GM23248 (cell line): Measurements from ENCODE around the gene OR2T3. TPM values are rescaled to one million over a fixed set of nuclear protein-coding genes. Genes with fewer than 3 reads are reported as not detected.
"Not testable (repeated sequence)": the region's sequence is repeated elsewhere in the genome, so short reads cannot be mapped to it uniquely, and the experiment has no call there.

Source experiments
- DNase-seq: peaks from one replicate; pipeline ENCODE4 v3.0.0-alpha.2; 2015
- H2AFZ ChIP-seq: fragments of 200-600 bp; sonication (generic); 2 replicates; pipeline ENCODE4 v1.6.1; 2016; ENCODE audit warnings: antibody characterized with exemption
- H3F3A ChIP-seq: fragments of 200-600 bp; sonication (generic); 2 replicates; pipeline ENCODE4 v1.6.1; 2016; ENCODE audit warnings: mild to moderate bottlenecking, antibody characterized with exemption, mixed run types; ENCODE audit not compliant: insufficient read depth
- H3K27ac ChIP-seq: fragments of 200-600 bp; sonication (generic); 2 replicates; pipeline ENCODE4 v1.5.1; 2016; ENCODE audit warnings: mild to moderate bottlenecking
- H3K27me3 ChIP-seq: fragments of 200-600 bp; sonication (generic); replicated peaks from 2 replicates; pipeline ENCODE4 v1.6.1; 2016; ENCODE audit warnings: mild to moderate bottlenecking; ENCODE audit not compliant: insufficient read depth
- H3K36me3 ChIP-seq: fragments of 200-600 bp; sonication (generic); 2 replicates; pipeline ENCODE4 v1.6.1; 2016; ENCODE audit warnings: low read depth, mild to moderate bottlenecking
- H3K4me1 ChIP-seq: fragments of 200-600 bp; sonication (generic); 2 replicates; pipeline ENCODE4 v1.6.1; 2016; ENCODE audit warnings: mild to moderate bottlenecking; ENCODE audit not compliant: insufficient read depth
- H3K4me2 ChIP-seq: fragments of 200-600 bp; sonication (generic); one replicate; pipeline ENCODE4 v1.6.1; 2016; ENCODE audit warnings: mild to moderate bottlenecking; ENCODE audit not compliant: unreplicated experiment
- H3K4me3 ChIP-seq: fragments of 200-600 bp; sonication (generic); 2 replicates; pipeline ENCODE4 v1.5.1; 2016; ENCODE audit warnings: mild to moderate bottlenecking
- H3K79me2 ChIP-seq: fragments of 200-600 bp; sonication (generic); 2 replicates; pipeline ENCODE4 v1.6.1; 2016; ENCODE audit warnings: mild to moderate bottlenecking; ENCODE audit not compliant: insufficient read depth
- H3K9ac ChIP-seq: fragments of 200-600 bp; sonication (generic); 2 replicates; pipeline ENCODE4 v1.6.1; 2016; ENCODE audit warnings: mild to moderate bottlenecking
- H3K9me2 ChIP-seq: fragments of 200-600 bp; sonication (generic); 2 replicates; pipeline ENCODE4 v1.6.1; 2016; ENCODE audit warnings: mixed run types, mild to moderate bottlenecking, moderate library complexity; ENCODE audit not compliant: insufficient read depth
- H3K9me3 ChIP-seq: fragments of 200-600 bp; sonication (generic); one replicate; pipeline ENCODE4 v1.6.1; 2017; ENCODE audit warnings: low read depth
- H4K20me1 ChIP-seq: fragments of 200-600 bp; sonication (generic); 2 replicates; pipeline ENCODE4 v1.6.0; 2016; ENCODE audit not compliant: insufficient read depth
- EZH2 ChIP-seq: fragments of 200-600 bp; sonication (generic); IDR thresholded peaks from 2 replicates; pipeline ENCODE4 v1.6.1; 2018; ENCODE audit warnings: antibody characterized with exemption, mild to moderate bottlenecking; ENCODE audit not compliant: insufficient read depth, poor library complexity, severe bottlenecking
- EZH2phosphoT487 ChIP-seq: fragments of 200-600 bp; sonication (generic); IDR thresholded peaks from 2 replicates; pipeline ENCODE4 v1.6.1; 2018; ENCODE audit warnings: antibody characterized with exemption, moderate library complexity, mild to moderate bottlenecking, low read depth; ENCODE audit not compliant: insufficient read depth
- WGBS, 2 experiments: methylation state at CpG; one replicate each; pipeline ENCODE4 v1.1.6; 2015 to 2017; ENCODE audit warnings: low lambda C conversion rate in 2 of 2, low coverage in 1 of 2; ENCODE audit errors: missing lambda C conversion rate in 2 of 2; 5-methylcytosine and 5-hydroxymethylcytosine counted together
- in situ Hi-C: fragments of 300-500 bp; cut with MboI; formaldehyde crosslinking; loops from 2 replicates; pipeline ENCODE4 v1.15.0; 2020
- polyA plus RNA-seq: library from polyadenylated mRNA; unstranded; fragments of >200 nt; fragmentation: Nextera tagmentation; extraction: Ambion mirVana; gene quantifications from 2 replicates; pipeline ENCODE4 v1.2.1, GENCODE V29; 2016
- total RNA-seq: library from RNA; depleted of rRNA; stranded (reverse); fragments of >200 nt; shearing (Covaris generic); gene quantifications from 2 replicates; pipeline ENCODE4 v1.2.3, GENCODE V29; 2014

OR2T3 gene
- total and polyA plus RNA-seq, 2 experiments from 2014 or later: not detected

DNA sequence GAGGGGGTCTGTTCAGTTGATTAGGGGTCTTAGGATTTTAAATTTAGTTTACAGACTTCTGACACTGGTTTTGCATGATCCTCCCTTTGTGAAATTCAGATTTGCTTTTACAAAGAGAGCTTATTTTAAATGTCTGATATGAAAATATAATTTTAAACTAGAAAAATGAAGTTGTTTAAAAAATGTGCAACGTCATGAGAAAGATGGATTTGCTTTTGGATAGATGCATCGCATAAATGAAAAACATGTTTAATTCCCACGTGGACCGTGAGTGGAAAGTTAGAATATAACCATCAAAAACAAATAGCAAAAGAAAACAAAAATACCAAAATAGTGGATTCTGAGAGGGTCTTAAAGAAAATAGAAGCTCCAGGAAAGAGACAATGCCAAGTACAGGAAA lies 2.0 kb upstream of the OR2T3 start:
- 36 to 44% methylated on average over 4 of the region's 4 CpGs for WGBS, 2 experiments
- H3F3A ChIP-seq: no peaks in the 10 kb centered on the region
- H3K9me2 ChIP-seq: no peaks in the 10 kb centered on the region
- no peak overlapping the region for H2AFZ ChIP-seq
- in situ Hi-C loops: no loop called here
- H3K4me2 ChIP-seq: no peak overlapping the region
- H3K36me3 ChIP-seq: no peaks in the 10 kb centered on the region
- H3K9me3 ChIP-seq: no peaks in the 10 kb centered on the region
- no peaks in the 10 kb centered on the region for H3K27me3 ChIP-seq
- no peak overlapping the region for H3K9ac ChIP-seq
- TF ChIP-seq EZH2phosphoT487: no peak
- TF ChIP-seq EZH2: no peak
- H3K4me3 ChIP-seq: no peak overlapping the region
- H4K20me1 ChIP-seq: no peaks in the 10 kb centered on the region
- H3K4me1 ChIP-seq: no peaks in the 10 kb centered on the region
- no peak overlapping the region for H3K27ac ChIP-seq
- no peak for DNase-seq
- H3K79me2 ChIP-seq: no peaks in the 10 kb centered on the region

DNA sequence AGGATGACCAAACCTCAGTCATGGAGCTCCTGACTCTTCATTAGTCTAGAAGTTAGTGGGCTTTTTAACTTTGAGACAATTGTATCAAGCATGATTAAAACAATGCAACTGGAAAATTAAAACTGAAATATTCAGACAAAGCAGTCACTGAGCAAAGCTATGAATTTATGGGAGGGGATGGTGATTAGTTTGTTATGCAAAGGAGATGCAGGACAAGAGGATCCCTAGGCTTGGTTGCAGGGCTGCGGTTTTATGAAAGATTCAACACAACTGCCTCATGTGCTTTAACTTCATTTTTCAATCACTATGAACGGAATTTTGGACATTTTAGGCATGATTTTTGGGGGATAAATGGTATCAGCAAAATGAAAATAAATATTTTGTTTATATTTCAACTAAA lies 1.0 kb upstream of the OR2T3 start:
- H3K36me3 ChIP-seq, H3K27ac ChIP-seq, H3F3A ChIP-seq, H2AFZ ChIP-seq, H3K27me3 ChIP-seq, H3K9me2 ChIP-seq, H3K4me3 ChIP-seq, H4K20me1 ChIP-seq, H3K79me2 ChIP-seq, in situ Hi-C loops, H3K4me1 ChIP-seq, DNase-seq, H3K4me2 ChIP-seq, H3K9ac ChIP-seq, H3K9me3 ChIP-seq: not testable (repeated sequence)
- 17 to 30% methylated on average over 2 of the region's 2 CpGs for WGBS, 2 experiments

DNA sequence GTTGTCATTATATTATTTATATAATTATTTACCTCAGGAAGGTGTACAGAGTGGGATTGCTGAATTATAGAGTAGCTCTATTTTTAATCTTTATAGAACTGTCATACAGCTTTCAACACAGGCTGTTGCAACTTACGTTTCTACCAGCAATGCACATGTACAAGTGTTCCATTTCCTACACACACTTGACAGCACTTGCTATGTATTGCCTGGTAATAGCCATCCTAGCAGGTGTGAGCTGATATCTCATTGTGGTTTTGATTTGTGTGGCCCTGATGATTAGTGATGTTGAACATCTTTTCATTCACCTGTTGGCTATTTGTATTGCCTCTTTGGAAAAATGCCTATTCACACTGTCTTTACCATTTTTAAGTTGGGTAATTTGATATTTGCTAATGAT lies 2.5 kb downstream of the OR2T3 start:
- H3K27me3 ChIP-seq, H2AFZ ChIP-seq, in situ Hi-C loops, H3K79me2 ChIP-seq, H3K27ac ChIP-seq, H3K4me2 ChIP-seq, H3K9ac ChIP-seq, H3K36me3 ChIP-seq, H3F3A ChIP-seq, H4K20me1 ChIP-seq, H3K4me1 ChIP-seq, H3K4me3 ChIP-seq, H3K9me2 ChIP-seq, DNase-seq, H3K9me3 ChIP-seq: not testable (repeated sequence)
- whole genome bisulfite sequencing, 2 experiments: no CpG with 5 or more reads among the region's 1 CpG

DNA sequence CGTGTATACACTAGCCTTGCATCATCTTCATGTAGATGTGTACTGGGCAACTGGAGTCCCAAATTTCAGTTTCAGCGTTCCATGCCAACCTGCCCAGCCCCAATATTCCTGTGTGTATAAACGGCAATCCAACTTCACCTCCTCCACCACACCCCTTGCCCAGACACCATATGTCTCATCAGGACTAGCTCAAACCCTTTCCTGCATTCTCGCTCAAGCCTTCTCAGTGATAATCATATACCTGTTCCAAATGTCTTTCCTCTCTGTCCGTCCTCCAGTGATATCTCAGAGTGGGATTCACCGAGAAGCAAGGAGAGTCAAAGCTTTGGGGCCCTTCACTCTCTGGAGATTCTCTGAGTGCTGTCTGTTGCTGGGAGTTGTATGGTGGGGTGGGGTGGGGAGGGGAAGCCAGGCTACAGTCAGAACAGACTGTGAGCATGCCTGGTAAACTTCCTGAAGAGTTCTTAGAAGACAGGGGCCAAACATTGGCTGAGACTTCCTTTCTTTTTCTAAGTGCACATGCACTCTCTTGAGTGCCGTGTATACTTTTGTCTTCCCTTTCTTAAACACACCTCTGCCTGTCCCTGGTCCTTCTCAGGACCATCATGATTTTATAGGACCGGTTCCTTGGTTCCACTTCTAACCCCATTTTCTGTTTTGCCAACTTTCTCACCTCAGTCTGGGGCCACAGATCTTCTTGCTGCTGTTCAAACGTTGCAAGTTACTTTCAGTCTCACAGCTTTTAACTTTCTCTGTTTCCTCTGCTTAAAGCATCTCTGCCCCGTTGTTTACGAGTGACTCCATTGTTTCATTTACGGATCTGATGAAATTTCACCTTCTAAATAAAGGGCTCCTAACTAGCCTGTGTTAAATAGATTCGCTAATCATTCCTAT lies 8.8 kb downstream of the OR2T3 start:
- WGBS, 2 experiments: 19 to 23% methylated on average over 13 of the region's 13 CpGs
- H3K79me2 ChIP-seq, H3K4me1 ChIP-seq, H3K27me3 ChIP-seq, H3K36me3 ChIP-seq, in situ Hi-C loops, H2AFZ ChIP-seq, H3K4me3 ChIP-seq, H4K20me1 ChIP-seq, H3K9me3 ChIP-seq, H3K9ac ChIP-seq, H3K4me2 ChIP-seq, H3K27ac ChIP-seq, DNase-seq, H3F3A ChIP-seq, H3K9me2 ChIP-seq: not testable (repeated sequence)

DNA sequence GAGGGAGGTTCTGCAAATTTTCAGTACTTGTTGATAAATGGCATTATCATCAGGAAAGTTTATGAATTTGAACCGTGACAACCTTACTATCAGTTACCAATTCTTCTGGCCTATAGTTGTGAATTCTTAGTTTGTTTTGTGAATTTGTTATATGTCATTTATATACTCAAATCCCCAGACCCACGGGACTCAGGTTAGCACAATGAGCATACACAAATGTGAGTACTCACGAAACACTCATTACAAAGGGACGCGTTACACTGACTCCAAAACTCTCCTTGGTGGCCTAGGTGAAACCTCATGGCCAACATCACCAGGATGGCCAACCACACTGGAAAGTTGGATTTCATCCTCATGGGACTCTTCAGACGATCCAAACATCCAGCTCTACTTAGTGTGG lies 15.1 kb downstream of the OR2T3 start, which contains the start of gene OR2T5:
OR2T5 (plus strand) TSS at position 301 of the 400 bp plus-strand sequence; CDS start at position 301, 0 bp downstream.
- H3K27ac ChIP-seq, H3K36me3 ChIP-seq, H3F3A ChIP-seq, in situ Hi-C loops, H3K79me2 ChIP-seq, H4K20me1 ChIP-seq, DNase-seq, H3K9ac ChIP-seq, H3K9me2 ChIP-seq, H3K4me3 ChIP-seq, H3K9me3 ChIP-seq, H3K4me2 ChIP-seq, H3K27me3 ChIP-seq, H3K4me1 ChIP-seq, H2AFZ ChIP-seq: not testable (repeated sequence)
- WGBS, 2 experiments: 39 to 55% methylated on average over 4 to 5 of the region's 6 CpGs

DNA sequence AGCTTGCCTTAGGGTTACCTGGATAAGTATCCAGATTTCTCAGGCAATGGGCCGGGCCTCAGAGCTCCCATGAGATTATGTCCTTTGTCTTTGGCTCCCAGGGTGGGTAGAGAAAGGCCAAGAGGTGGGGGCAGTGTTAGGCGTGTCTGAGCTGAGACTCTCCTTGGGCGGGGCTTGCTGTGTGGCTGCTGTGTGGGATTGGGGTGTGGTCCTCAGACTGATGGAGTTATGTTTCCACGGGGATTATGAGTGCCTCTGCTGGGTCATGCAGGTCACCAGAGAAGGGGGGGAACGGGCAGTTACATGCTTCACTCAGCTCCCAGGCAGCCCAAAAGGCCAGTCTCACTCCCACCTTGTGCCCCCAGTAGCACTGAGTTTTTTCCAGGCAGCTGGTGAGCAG lies 23.5 kb downstream of the OR2T3 start:
- H3K9ac ChIP-seq, H3K9me3 ChIP-seq, H3K4me2 ChIP-seq, H3F3A ChIP-seq, H3K79me2 ChIP-seq, H3K4me1 ChIP-seq, H2AFZ ChIP-seq, H4K20me1 ChIP-seq, H3K4me3 ChIP-seq, H3K27ac ChIP-seq, in situ Hi-C loops, DNase-seq, H3K27me3 ChIP-seq, H3K36me3 ChIP-seq, H3K9me2 ChIP-seq: not testable (repeated sequence)
- WGBS, 2 experiments: no CpG with 5 or more reads among the region's 5 CpGs

DNA sequence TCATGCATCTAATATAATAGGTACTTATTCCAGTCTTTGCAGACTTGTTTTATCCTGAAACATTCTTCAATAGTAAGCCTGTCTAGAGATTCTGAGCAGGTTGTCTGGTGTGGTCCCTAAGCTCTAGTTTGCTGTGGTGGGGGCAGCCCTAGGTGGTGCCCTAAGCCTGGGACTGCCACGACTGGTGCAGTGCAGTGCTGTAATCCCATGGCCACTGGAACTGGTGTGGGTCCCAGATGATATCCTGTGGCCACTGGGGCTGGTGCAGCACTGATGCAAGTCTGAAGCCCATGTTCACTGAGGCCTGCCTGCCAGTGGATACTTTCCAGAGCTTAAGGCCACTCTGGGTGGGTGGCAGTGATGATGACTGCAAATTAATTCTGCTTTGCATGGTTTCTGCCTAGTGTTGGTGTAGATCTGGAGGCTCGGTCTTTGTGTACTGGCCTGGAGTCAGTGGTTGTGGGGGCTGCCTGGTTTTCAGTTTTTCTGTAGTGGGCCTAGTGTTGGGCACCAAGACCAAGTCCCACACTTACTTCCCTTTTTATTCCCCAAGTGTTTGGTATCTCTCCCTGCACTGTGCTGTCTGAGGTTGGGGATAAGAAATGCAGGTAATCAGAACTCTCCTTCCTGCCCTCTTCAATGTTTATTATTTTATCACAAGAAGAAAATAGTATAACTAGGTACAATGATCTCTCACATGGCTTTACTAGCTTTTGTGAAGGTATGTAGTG lies 27.3 kb downstream of the OR2T3 start:
- H3K27me3 ChIP-seq, H3K4me1 ChIP-seq, H3K9me2 ChIP-seq, H3K9ac ChIP-seq, H3K36me3 ChIP-seq, DNase-seq, H3K4me2 ChIP-seq, H3F3A ChIP-seq, H3K79me2 ChIP-seq, in situ Hi-C loops, H3K4me3 ChIP-seq, H3K27ac ChIP-seq, H3K9me3 ChIP-seq, H2AFZ ChIP-seq, H4K20me1 ChIP-seq: not testable (repeated sequence)
- WGBS, 2 experiments: 7 to 19% methylated on average over 1 of the region's 2 CpGs
